Epithelial cell of esophagus (primary cell): Measurements from ENCODE around the gene MBD3L5.
A peak's percentile ranks its signal among the peaks of the same experiment; 100 is the strongest.

Experiments used
- DNase-seq: peaks from one replicate; pipeline ENCODE4 v3.0.0; 2010; ENCODE audit warnings: low read depth
- H3K4me3 ChIP-seq: 2 replicates; pipeline ENCODE4 v1.5.1; 2011; ENCODE audit warnings: mild to moderate bottlenecking, low read length, control low read depth
- TF ChIP-seq, protein P1 (sequence below): IDR thresholded peaks from 2 replicates; pipeline ENCODE4 v1.5.1; 2011; ENCODE audit warnings: low read depth, mild to moderate bottlenecking, low read length, control low read depth, inconsistent platforms; ENCODE audit not compliant: insufficient read depth; ENCODE audit errors: missing control alignments

Gene MBD3L5

DNA sequence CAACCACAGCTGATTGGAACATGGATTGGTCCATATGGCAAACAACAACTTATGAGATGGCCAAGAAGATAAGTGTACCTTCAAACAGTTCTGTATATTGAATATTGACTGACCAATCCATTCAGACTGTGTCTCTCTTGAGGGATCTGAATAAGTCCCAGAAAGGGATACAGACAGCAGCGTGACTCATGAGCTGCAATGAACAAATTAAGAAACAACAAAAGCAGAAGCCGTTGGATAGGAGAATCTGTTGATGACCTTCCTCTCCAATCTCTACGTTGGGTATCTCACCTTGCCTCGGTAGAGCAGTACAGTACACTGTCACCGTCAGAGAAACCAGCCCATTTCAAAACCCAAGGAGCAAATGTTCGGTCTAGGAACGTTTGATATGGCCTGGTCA, 30.4 kb upstream of the MBD3L5 start:
- no peak for DNase-seq
- TF ChIP-seq, protein P1, sequence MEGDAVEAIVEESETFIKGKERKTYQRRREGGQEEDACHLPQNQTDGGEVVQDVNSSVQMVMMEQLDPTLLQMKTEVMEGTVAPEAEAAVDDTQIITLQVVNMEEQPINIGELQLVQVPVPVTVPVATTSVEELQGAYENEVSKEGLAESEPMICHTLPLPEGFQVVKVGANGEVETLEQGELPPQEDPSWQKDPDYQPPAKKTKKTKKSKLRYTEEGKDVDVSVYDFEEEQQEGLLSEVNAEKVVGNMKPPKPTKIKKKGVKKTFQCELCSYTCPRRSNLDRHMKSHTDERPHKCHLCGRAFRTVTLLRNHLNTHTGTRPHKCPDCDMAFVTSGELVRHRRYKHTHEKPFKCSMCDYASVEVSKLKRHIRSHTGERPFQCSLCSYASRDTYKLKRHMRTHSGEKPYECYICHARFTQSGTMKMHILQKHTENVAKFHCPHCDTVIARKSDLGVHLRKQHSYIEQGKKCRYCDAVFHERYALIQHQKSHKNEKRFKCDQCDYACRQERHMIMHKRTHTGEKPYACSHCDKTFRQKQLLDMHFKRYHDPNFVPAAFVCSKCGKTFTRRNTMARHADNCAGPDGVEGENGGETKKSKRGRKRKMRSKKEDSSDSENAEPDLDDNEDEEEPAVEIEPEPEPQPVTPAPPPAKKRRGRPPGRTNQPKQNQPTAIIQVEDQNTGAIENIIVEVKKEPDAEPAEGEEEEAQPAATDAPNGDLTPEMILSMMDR: no peak
- H3K4me3 ChIP-seq: no peak overlapping the region

GRCh38 chr19:7000333-7000732, 30.0 kb upstream of the MBD3L5 start:
- no peak overlapping the region for H3K4me3 ChIP-seq
- DNase-seq: no peak
- TF ChIP-seq, protein P1: no peak

DNA sequence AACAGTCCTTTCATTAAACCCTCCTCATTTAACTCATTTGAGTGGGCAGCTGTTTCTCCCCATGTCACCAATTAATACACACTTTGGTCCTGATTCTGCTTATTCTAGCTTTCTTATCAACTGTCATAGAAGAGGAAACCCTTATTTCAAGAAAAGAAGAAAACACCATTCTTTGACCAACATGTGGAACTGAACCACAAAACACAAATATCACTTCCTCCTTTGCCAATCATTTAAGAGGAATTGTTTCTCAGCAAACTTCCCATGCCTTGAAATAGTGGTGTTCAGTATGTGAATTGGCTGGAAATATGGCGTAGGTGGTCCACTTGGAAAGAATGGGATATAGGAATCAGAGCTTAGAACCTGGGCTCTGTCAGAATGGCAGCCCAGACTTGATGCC, 29.6 kb upstream of the MBD3L5 start:
- no peak overlapping the region for H3K4me3 ChIP-seq
- TF ChIP-seq, protein P1: no peak
- DNase-seq: no peak

DNA sequence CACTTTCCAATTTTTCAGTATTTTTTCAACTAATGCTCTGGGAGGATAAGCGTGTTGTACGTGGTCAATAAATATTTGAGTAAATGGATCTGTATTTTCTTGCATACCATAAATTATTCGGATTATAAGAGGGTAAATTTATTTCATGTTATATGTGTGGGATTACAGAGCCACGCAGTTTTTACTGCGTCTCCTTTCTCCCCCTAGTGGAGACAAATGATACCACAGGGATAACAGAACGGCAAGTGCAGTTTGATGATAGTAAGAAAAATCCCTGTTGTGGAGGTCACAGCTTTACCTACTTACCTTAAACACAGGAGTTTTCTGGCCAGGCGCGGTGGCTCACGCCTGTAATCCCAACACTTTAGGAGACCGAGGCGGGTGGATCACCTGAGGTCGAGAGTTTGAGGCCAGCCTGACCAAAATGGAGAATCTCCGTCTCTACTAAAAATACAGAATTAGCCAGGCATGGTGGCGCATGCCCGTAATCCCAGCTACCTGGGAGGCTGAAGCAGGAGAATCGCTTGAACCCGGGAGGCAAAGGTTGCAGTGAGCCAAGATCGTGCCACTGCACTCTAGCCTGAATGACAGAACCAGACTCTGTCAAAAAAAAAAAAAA, 26.0 kb upstream of the MBD3L5 start:
- H3K4me3 ChIP-seq: no peak overlapping the region
- DNase-seq: peak; percentile 55
- TF ChIP-seq, protein P1: peak; percentile 72

DNA sequence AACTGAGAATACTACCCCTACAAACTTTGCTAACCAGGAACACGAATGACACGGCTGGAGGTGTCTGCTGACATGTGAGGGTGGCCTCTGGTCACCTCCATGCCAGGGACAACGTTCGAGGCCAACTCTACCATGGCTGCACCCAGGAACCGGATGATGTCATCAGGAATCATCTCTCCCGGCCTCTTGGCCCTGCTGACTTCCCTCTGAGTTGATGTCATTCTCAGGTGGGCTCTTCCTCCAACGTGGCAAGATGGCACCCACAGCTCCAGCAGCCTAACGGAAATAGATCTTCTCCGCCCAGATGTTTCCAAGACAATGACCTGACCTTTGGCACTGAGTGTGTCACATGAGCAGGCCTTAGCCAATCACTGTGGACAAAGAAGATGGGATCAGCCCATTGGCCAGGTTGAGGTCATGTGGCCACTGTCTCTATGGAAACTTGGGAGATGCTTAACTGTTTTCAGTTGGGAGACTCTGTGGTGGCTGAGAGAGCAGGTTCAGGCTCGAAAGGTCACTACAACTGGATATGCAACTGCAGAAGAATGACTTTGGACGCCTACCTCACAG, 24.2 kb upstream of the MBD3L5 start:
- TF ChIP-seq, protein P1: no peak
- H3K4me3 ChIP-seq: no peak overlapping the region
- DNase-seq: no peak

DNA sequence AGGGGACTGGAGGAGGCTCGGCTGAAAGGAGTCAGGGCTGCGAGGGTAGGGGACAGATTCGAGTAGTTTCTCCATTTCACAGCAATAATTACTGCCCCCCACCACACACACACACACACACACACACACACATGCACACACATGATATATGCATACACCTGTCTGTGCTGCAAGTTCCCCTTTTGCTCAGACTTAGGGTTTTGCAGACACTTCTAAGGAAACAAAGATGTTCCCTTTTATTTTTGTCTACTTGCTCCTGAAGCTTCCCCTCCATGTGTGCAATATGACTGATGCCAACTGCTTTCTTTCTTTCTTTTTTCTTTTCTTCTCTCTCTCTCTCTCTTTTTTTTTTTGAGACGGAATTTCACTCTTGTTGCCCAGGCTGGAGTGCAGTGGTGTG, 22.5 kb upstream of the MBD3L5 start:
- no peak for DNase-seq
- no peak overlapping the region for H3K4me3 ChIP-seq
- TF ChIP-seq, protein P1: no peak
